ENCODE data around the gene APOBEC3A. TPM values are rescaled to one million over a fixed set of nuclear protein-coding genes. Genes with fewer than 3 reads are reported as not detected.
"Not testable (repeated sequence)": the region's sequence is repeated elsewhere in the genome, so short reads cannot be mapped to it uniquely, and the experiment has no call there.

Gene APOBEC3A
- polyA plus RNA-seq, 1 experiment = not detected

GRCh38 chr22:38981005-38981991 is 23.9 kb downstream of the APOBEC3A start:
- Histone ChIP-seq H3K27me3 (ENCODE audit: control insufficient read depth, insufficient read depth, low read length) (no peaks in the 10 kb centered on the region), H3K36me3 (ENCODE audit: control insufficient read depth, insufficient read depth, low read length) (no peaks in the 10 kb centered on the region), H3K4me3 (ENCODE audit: low read depth, low read length) (0 out of 2 replicates have a peak overlapping the region, but pooled peaks have one; percentile 9)
- DNase-seq (ENCODE audit: low read depth) = no peak
- CTCF ChIA-PET = interaction anchor here (1.4 kb wide), 1 partner anchor 22 kb away, joined by 3 read pairs; no protein-coding TSS in a partner anchor
- TF ChIP-seq CTCF (IDR thresholded peaks at IDR 0.05; ENCODE audit: insufficient read depth, low read depth, low read length) = peak; percentile 25; the same call in 1 of the 2 replicates
- POLR2A ChIA-PET = interaction anchor here (0.6 kb wide), 1 partner anchor 68 kb away, joined by 3 read pairs; no protein-coding TSS in a partner anchor

GRCh38 chr22:38981992-38982927 is 24.9 kb downstream of the APOBEC3A start, which contains the start of gene APOBEC3B:
APOBEC3B (plus strand) TSS chr22:38982347; CDS start chr22:38982454, 107 bp downstream.
- no peak for TF ChIP-seq CTCF (IDR thresholded peaks at IDR 0.05; ENCODE audit: insufficient read depth, low read depth, low read length)
- peak; percentile 48 for DNase-seq (ENCODE audit: low read depth)
- Histone ChIP-seq H3K4me3 (ENCODE audit: low read depth, low read length) (peak within 1 kb of the TSS; percentile 31), H3K27me3 (ENCODE audit: control insufficient read depth, insufficient read depth, low read length) (no peaks in the 10 kb centered on the region), H3K36me3 (ENCODE audit: control insufficient read depth, insufficient read depth, low read length) (no peaks in the 10 kb centered on the region)
- CTCF ChIA-PET = no interaction called here
- POLR2A ChIA-PET = interaction anchor here (0.6 kb wide), 1 partner anchor 69 kb away, joined by 3 read pairs; no protein-coding TSS in a partner anchor

- H3K36me3 ChIP-seq (ENCODE audit: control insufficient read depth, insufficient read depth, low read length) = no peaks in the 10 kb centered on the region
- POLR2A ChIA-PET = no interaction called here
- DNase-seq (ENCODE audit: low read depth) = no peak
- TF ChIP-seq CTCF (IDR thresholded peaks at IDR 0.05; ENCODE audit: insufficient read depth, low read depth, low read length) = no peak
- no peak overlapping the region for H3K4me3 ChIP-seq (ENCODE audit: low read depth, low read length)
- H3K27me3 ChIP-seq (ENCODE audit: control insufficient read depth, insufficient read depth, low read length) = no peaks in the 10 kb centered on the region
- CTCF ChIA-PET = no interaction called here
Observed at GRCh38 chr22:38984224-38984623, 26.8 kb downstream of the APOBEC3A start.

- DNase-seq (ENCODE audit: low read depth); H3K4me3 ChIP-seq (ENCODE audit: low read depth, low read length); H3K36me3 ChIP-seq (ENCODE audit: control insufficient read depth, insufficient read depth, low read length); POLR2A ChIA-PET; H3K27me3 ChIP-seq (ENCODE audit: control insufficient read depth, insufficient read depth, low read length): not testable (repeated sequence)
- CTCF ChIA-PET = interaction anchor here (0.6 kb wide), 1 partner anchor 216 kb away, joined by 3 read pairs; no protein-coding TSS in a partner anchor
Observed at GRCh38 chr22:38984784-38985757, 27.7 kb downstream of the APOBEC3A start.

GRCh38 chr22:38986629-38987028 is 29.2 kb downstream of the APOBEC3A start:
- no peak for DNase-seq (ENCODE audit: low read depth)
- Histone ChIP-seq H3K4me3 (ENCODE audit: low read depth, low read length) (no peak overlapping the region), H3K27me3 (ENCODE audit: control insufficient read depth, insufficient read depth, low read length) (no peaks in the 10 kb centered on the region), H3K36me3 (ENCODE audit: control insufficient read depth, insufficient read depth, low read length) (no peaks in the 10 kb centered on the region)
- TF ChIP-seq CTCF (IDR thresholded peaks at IDR 0.05; ENCODE audit: insufficient read depth, low read depth, low read length) = no peak
- ChIA-PET POLR2A (no interaction called here), CTCF (no interaction called here)

All from BJ (cell line).